Stomach (tissue), 9 donors: ENCODE results near the gene SH3PXD2A. TPM values are rescaled to one million over a fixed set of nuclear protein-coding genes. Genes with fewer than 3 reads are reported as not detected.
"Not testable (repeated sequence)": the region's sequence is repeated elsewhere in the genome, so short reads cannot be mapped to it uniquely, and the experiment has no call there.

Experiments used
- DNase-seq, 2 donors: peaks; one replicate each; pipeline versions ENCODE4 v3.0.0 to v3.0.0-alpha.2; 2013 to 2019
- H3K27ac ChIP-seq, 5 donors: fragments of 200-600 bp in 4 of 5; sonication (generic) in 4 of 5; one replicate each; pipeline ENCODE4 v1.5.1; 2013 to 2019; ENCODE audit warnings: mild to moderate bottlenecking in 1 of 5, moderate library complexity in 1 of 5
- H3K27me3 ChIP-seq, 3 donors: fragments of 200-600 bp; sonication (generic); one replicate each; pipeline ENCODE4 v1.5.1; 2017 to 2019; ENCODE audit warnings: mixed run types in 1 of 3
- H3K36me3 ChIP-seq, 4 donors: fragments of 200-600 bp; sonication (generic); 1 replicate in 3 of 4; 2 replicates in 1 of 4; pipeline ENCODE4 v1.5.1; 2016 to 2019
- H3K4me1 ChIP-seq, 4 donors: fragments of 200-600 bp; sonication (generic); one replicate each; pipeline ENCODE4 v1.5.1; 2016 to 2019
- H3K4me3 ChIP-seq, 4 donors: fragments of 200-600 bp; sonication (generic) in 3 of 4; one replicate each; pipeline ENCODE4 v1.5.1; 2016 to 2019; ENCODE audit warnings: mild to moderate bottlenecking in 1 of 4
- H3K9me3 ChIP-seq, 4 donors: fragments of 200-600 bp; sonication (generic); one replicate each; pipeline ENCODE4 v1.5.1; 2016 to 2019
- CTCF ChIP-seq, 7 experiments: fragments of 450-650 bp in 4 of 7; fragments of 200-600 bp in 3 of 7; sonication (generic) in 3 of 7; IDR thresholded peaks; one replicate each; pipeline ENCODE4 v1.5.1; 2016 to 2019; ENCODE audit warnings: antibody characterized with exemption in 7 of 7, control low read depth in 2 of 7, mild to moderate bottlenecking in 1 of 7
- EP300 ChIP-seq: sonication (generic); formaldehyde crosslinking; IDR thresholded peaks from one replicate; pipeline ENCODE4 v1.6.1; 2017; ENCODE audit warnings: antibody characterized with exemption
- POLR2A ChIP-seq, 4 donors: fragments of 450-650 bp; IDR thresholded peaks; one replicate each; pipeline ENCODE4 v1.6.1; 2016; ENCODE audit warnings: antibody characterized with exemption in 4 of 4, control low read depth in 2 of 4, mild to moderate bottlenecking in 1 of 4, moderate library complexity in 1 of 4
- POLR2AphosphoS5 ChIP-seq, 3 donors: sonication (generic); formaldehyde crosslinking; IDR thresholded peaks; one replicate each; pipeline ENCODE4 v1.6.1; 2016; ENCODE audit warnings: antibody characterized with exemption in 3 of 3
- WGBS, 5 donors: extraction: QIAGEN DNeasy Blood & Tissue Kit in 3 of 5; methylation state at CpG; one replicate each; pipeline versions ENCODE4 v1.1.5 to v1.1.7; 2013 to 2018; 5-methylcytosine and 5-hydroxymethylcytosine counted together
- intact Hi-C: fragments of 100-400 bp; cut with DNase I; formaldehyde crosslinking; loops from one replicate; pipeline ENCODE4 v1.15.1; 2023; ENCODE audit warnings: low total_unique reads
- polyA plus RNA-seq, 3 donors: library from polyadenylated mRNA; stranded (reverse); fragments of 200-250 nt; gene quantifications; one replicate each; pipeline ENCODE4 v1.2.3, GENCODE V29; 2013
- total RNA-seq, 5 donors: library from RNA; depleted of rRNA; stranded (reverse); fragments of >200 nt; gene quantifications; one replicate each; pipeline versions ENCODE4 v1.1.0 to v1.2.3, GENCODE V29; 2014 to 2016
- donor health status: healthy with polysubstance abuse.
- donor health status: Bipolar disorder and iron deficiency.
- donor health status: healthy.

SH3PXD2A gene
- total and polyA plus RNA-seq, 8 donors, result 12.8 to 51.6 (median 24.0) TPM

DNA sequence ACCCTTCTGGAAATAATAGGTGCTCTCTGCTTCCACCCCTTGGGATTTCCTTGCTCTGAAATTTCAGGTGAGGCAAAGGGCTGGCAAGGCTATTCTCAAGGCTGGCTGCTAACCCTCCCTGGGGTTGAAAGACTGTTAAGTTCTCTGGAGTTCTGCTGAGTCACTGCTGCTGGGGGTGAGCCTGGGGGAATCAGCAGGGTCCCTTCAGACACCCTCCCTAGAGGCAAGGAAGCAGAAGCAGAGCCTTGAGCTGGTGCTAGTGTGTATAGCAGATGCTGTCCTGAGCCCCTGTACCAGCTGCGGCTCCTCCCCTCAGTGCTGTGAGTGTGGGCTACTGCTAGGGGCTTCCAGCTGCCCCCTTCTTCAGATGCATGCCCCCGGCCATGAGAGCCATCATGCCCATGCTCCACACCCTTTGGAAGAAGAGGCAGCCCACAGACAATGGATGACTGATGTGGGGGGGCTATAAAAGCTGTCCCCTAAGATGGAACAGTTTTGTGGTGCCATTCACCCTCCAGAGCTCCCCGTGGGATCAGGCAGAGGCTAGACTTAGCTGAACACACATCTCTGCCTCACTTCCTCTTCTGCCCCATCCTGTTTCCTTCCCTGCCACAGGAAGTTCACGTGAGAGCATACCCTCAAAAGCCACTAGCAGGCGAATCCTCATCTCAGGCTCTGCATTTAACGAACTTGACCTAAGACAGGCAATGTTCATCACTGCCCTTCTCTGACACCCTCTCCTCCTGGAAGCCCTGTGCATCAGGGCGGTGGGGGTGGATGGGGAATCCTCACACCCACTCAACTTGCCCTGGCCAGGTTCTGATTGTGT lies 91.8 kb downstream of the SH3PXD2A start:
- peaks cover 20 to 70% (median 40%) of the 10 kb centered on the region in 4 donors for H3K4me1 ChIP-seq
- no peaks in the 10 kb centered on the region for H3K36me3 ChIP-seq
- no peaks in the 10 kb centered on the region for H3K27me3 ChIP-seq
- H3K4me3 ChIP-seq, result no peak overlapping the region
- peak overlapping the region in 2 of 5 donors; percentile 18 to 32 for H3K27ac ChIP-seq
- TF ChIP-seq POLR2AphosphoS5 (IDR thresholded peaks at IDR 0.05), result no peak
- TF ChIP-seq POLR2A (IDR thresholded peaks at IDR 0.05), result no peak
- TF ChIP-seq CTCF (IDR thresholded peaks at IDR 0.05), result no peak
- TF ChIP-seq EP300, result no peak
- intact Hi-C loops, result no loop called here
- no peaks in the 10 kb centered on the region for H3K9me3 ChIP-seq
- WGBS, 5 donors, result 79 to 84% (median 83%) methylated on average over 6 to 7 of the region's 7 CpGs
- no peak for DNase-seq

- Histone ChIP-seq H3K27me3 (no peaks in the 10 kb centered on the region), H3K27ac (no peak overlapping the region), H3K36me3 (no peaks in the 10 kb centered on the region), H3K4me1 (peaks cover 26 to 77% (median 47%) of the 10 kb centered on the region in 4 donors), H3K4me3 (no peak overlapping the region), H3K9me3 (no peaks in the 10 kb centered on the region)
- intact Hi-C loops, result no loop called here
- 86 to 100% (median 93%) methylated on average over 2 of the region's 2 CpGs for WGBS, 5 donors
- no peak for DNase-seq
- TF ChIP-seq POLR2A (IDR thresholded peaks at IDR 0.05) (no peak), CTCF (IDR thresholded peaks at IDR 0.05) (no peak)
Observed at GRCh38 chr10:103762916-103763315, 92.5 kb downstream of the SH3PXD2A start.

DNA sequence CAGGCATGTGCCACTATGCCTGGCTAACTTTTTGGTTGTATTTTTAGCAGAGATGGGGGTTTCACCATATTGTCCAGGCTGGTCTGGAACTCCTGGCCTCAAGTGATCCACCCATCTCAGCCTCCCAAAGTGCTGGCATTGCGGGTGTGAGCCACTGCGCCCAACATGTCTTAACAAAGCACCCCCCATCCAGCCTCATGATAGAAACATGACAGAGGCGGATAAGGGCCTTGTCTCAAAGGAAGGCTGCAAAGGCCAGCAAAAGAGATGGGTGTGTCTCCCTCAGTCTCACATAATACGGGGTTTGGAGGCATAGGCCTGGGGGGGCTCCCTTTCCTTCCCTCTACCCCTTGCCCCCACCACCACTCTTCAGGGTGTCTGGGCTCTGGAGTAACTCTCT lies 93.2 kb downstream of the SH3PXD2A start:
- 91 to 94% (median 93%) methylated on average over 4 of the region's 4 CpGs for WGBS, 5 donors
- no peak for DNase-seq
- Histone ChIP-seq H3K27ac (no peak overlapping the region), H3K9me3 (no peaks in the 10 kb centered on the region), H3K4me1 (peaks cover 30 to 84% (median 54%) of the 10 kb centered on the region in 4 donors), H3K36me3 (no peaks in the 10 kb centered on the region), H3K27me3 (no peaks in the 10 kb centered on the region), H3K4me3 (no peak overlapping the region)
- intact Hi-C loops, result no loop called here
- TF ChIP-seq EP300, result no peak
- no peak for TF ChIP-seq POLR2AphosphoS5 (IDR thresholded peaks at IDR 0.05)
- no peak for TF ChIP-seq POLR2A (IDR thresholded peaks at IDR 0.05)
- no peak for TF ChIP-seq CTCF (IDR thresholded peaks at IDR 0.05)

DNA sequence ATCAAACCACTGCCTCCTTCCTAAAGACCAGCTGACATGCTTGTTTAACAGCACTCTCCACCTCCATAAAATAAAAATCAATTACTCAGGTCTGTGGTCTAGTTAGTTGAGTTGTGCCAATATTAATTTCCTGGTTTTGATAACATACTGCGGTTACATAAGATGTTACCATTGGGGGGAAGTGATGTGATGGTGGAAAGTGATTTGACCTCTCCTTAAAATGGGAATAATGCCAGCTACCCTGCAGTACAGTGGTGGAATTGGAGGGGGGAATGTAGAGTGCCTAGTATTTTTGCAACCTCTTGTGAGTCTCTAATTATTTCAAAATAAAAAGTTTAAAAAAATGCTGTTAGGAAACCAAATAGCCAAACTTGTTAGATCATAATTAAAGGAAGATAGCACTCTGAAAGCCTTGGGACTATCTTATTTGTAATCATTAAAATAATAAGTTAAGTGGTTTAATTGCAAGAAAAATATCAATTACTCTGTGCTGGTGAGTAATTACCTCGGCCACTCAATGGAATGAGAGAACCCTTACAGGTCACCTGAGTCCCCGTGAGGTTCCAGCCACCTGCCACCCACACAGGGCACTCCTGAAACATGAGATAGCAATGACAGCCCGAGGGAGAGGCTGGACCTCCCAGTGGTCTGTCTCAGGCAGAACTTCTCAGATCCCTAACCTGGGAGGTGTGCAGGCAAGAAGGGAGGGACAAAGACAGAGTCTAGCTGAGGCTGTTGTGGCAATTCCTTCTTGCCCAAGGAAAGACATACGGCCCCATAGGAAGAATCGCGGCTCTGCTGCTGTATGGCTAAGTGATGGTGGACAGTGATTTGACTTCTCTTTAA lies 94.1 kb downstream of the SH3PXD2A start:
- DNase-seq, result no peak
- WGBS, 5 donors, result 51 to 65% (median 59%) methylated on average over 7 of the region's 7 CpGs
- peaks cover 30 to 86% (median 58%) of the 10 kb centered on the region in 4 donors for H3K4me1 ChIP-seq
- H3K9me3 ChIP-seq, result no peaks in the 10 kb centered on the region
- H3K27me3 ChIP-seq, result no peaks in the 10 kb centered on the region
- no peaks in the 10 kb centered on the region for H3K36me3 ChIP-seq
- intact Hi-C loops, result no loop called here
- H3K27ac ChIP-seq, result peak overlapping the region in 3 of 5 donors; percentile 17 to 84 (median 61)
- TF ChIP-seq POLR2AphosphoS5 (IDR thresholded peaks at IDR 0.05) (peak in 1 of 3 donors; percentile 46), EP300 (no peak), CTCF (IDR thresholded peaks at IDR 0.05) (no peak)
- H3K4me3 ChIP-seq, result no peak overlapping the region

DNA sequence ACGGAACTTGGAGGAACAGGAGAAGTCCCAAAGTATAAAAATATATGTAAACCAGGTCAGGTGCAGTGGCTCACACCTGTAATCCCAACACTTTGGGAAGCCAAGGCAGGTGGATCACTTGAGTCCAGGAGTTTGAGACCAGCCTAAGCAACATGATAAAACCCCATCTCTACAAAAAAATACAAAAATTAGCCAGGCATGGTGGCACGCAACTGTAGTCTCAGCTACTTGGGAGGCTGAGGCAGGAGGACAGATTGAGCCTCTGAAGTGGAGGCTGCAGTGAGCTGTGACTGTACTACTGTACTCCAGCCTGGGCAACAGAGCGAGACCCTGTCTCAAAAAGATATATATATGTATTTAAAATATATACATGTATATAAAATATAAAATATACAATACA lies 95.1 kb downstream of the SH3PXD2A start:
- H3K36me3 ChIP-seq, intact Hi-C loops, DNase-seq, H3K27me3 ChIP-seq, H3K4me3 ChIP-seq, H3K9me3 ChIP-seq: not testable (repeated sequence)
- Histone ChIP-seq H3K4me1 (peaks cover 30 to 77% (median 50%) of the 10 kb centered on the region in 4 donors), H3K27ac (peak overlapping the region in 4 of 5 donors; percentile 69 to 84 (median 70))
- 87 to 100% (median 96%) methylated on average over 3 of the region's 3 CpGs for WGBS, 5 donors
